T47D (cell line): ENCODE results near the gene SLC7A7.
A peak's percentile ranks its signal among the peaks of the same experiment; 100 is the strongest.
"Not testable (repeated sequence)": the region's sequence is repeated elsewhere in the genome, so short reads cannot be mapped to it uniquely, and the experiment has no call there.

ENCODE experiments used
- DNase-seq, 2 experiments: peaks; one replicate each; pipeline versions ENCODE4 v3.0.0 to v3.0.0-alpha.2; 2011 to 2012; ENCODE audit warnings: low read depth in 1 of 2, low spot score in 1 of 2
- JUND ChIP-seq: IDR thresholded peaks from 2 replicates; pipeline ENCODE4 v1.6.1; 2012; ENCODE audit warnings: low read depth
- in situ Hi-C: cut with HindIII; loops from 2 replicates; pipeline ENCODE4 v1.10.0; 2016; ENCODE audit warnings: low sequenced_read_pairs, low pct_unique_long_range_greater_than_20kb

Gene SLC7A7

GRCh38 chr14:22814941-22815713, at the start of gene SLC7A7:
Gene SLC7A7, minus strand, starts transcription at chr14:22815435. Its CDS starts 2,037 bp downstream, at chr14:22813398.
- no peak for DNase-seq
- TF ChIP-seq JUND = no peak
- in situ Hi-C loops = no loop called here

GRCh38 chr14:22864979-22865378, 49.7 kb upstream of the SLC7A7 start:
- in situ Hi-C loops = no loop called here
- no peak for TF ChIP-seq JUND
- DNase-seq = no peak

- no peak for TF ChIP-seq JUND
These were observed 46.4 kb upstream of the SLC7A7 start for GRCh38 chr14:22861651-22862050.

GRCh38 chr14:22860377-22860776, 45.1 kb upstream of the SLC7A7 start:
- DNase-seq, in situ Hi-C loops: not testable (repeated sequence)

More at GRCh38 chr14:22861651-22862050, 46.4 kb upstream of the SLC7A7 start:
- DNase-seq = no peak
- in situ Hi-C loops = no loop called here

GRCh38 chr14:22856428-22856827, 41.2 kb upstream of the SLC7A7 start:
- no peak for DNase-seq
- in situ Hi-C loops = no loop called here
- TF ChIP-seq JUND = no peak

- in situ Hi-C loops = no loop called here
- no peak for TF ChIP-seq JUND
- DNase-seq = peak in 1 of 2 experiments; percentile 17
These were observed 39.9 kb upstream of the SLC7A7 start for GRCh38 chr14:22854963-22855724.

GRCh38 chr14:22854296-22854695, 39.1 kb upstream of the SLC7A7 start:
- in situ Hi-C loops, DNase-seq: not testable (repeated sequence)

GRCh38 chr14:22852940-22853767, 37.9 kb upstream of the SLC7A7 start:
- in situ Hi-C loops = no loop called here
- TF ChIP-seq JUND = no peak
- peak in 1 of 2 experiments; percentile 69 for DNase-seq

- DNase-seq = no peak
- in situ Hi-C loops = no loop called here
- TF ChIP-seq JUND = no peak
These were observed 37.3 kb upstream of the SLC7A7 start for GRCh38 chr14:22852599-22852939.

GRCh38 chr14:22852178-22852577, 36.9 kb upstream of the SLC7A7 start:
- in situ Hi-C loops, DNase-seq: not testable (repeated sequence)

- in situ Hi-C loops = no loop called here
- TF ChIP-seq JUND = no peak
- no peak for DNase-seq
These were observed 35.9 kb upstream of the SLC7A7 start for GRCh38 chr14:22850944-22851764.

GRCh38 chr14:22849212-22849819, 34.1 kb upstream of the SLC7A7 start:
- in situ Hi-C loops = no loop called here
- no peak for TF ChIP-seq JUND

More at GRCh38 chr14:22849212-22849819, 34.1 kb upstream of the SLC7A7 start:
- DNase-seq = no peak
